AML-193 (cell line): ENCODE data around the gene ENO1.

ENCODE experiments used
- DNase-seq, 2 experiments: peaks; one replicate each; lab custom pipeline; 2025; lab: John Stamatoyannopoulos, UW

ENO1 gene

GRCh38 chr1:8870616-8871538, 7.6 kb downstream of the ENO1 start:
- DNase-seq: no peak

DNA sequence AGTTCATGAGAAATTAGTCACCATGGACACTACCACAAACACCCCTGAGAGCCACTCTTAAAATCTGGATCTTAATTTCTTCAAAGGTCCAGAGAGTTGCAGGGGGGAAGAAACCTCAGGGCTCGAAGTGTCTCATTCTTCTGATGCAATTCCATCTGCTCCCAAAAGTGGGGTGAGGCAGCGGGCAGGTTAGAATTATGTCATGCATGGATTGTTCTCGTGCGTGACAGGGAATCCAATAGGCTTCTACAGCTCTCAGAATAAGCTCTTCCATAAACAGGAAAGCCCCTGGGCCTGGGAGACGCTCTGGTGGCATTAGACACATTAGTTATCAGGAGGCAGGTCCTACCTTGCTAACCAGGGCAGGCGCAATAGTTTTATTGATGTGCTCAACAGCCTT, 8.4 kb downstream of the ENO1 start:
- no peak for DNase-seq

- no peak for DNase-seq
Measured at GRCh38 chr1:8867878-8868567, 10.5 kb downstream of the ENO1 start.

GRCh38 chr1:8866792-8867415, 11.6 kb downstream of the ENO1 start:
- no peak for DNase-seq

DNA sequence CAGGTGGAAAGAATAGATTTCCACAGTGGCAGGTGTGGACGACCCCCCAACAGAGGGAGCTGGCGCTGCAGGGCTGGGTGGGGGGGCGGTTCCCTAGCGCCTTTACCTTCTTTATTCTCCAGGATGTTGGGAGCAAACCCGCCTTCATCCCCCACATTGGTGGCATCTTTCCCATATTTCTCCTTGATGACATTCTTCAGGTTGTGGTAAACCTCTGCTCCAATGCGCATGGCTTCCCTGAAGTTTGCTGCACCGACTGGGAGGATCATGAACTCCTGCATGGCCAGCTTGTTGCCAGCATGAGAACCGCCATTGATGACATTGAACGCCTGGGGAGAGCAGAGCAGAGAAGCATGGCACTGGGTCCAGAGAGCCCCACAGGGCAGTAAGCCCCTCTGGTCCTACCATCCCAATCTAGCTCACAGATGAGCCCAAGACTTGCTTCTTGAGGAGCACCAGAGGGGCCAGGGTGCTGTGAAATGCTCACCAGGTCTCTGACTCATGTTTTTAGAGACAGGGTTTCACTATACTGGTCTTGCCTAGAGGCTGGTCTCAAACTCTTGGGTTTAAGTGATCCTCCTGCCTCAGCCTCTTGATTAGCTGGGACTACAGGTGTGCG, 12.2 kb downstream of the ENO1 start:
- no peak for DNase-seq

- no peak for DNase-seq
Measured at GRCh38 chr1:8864713-8865344, 13.7 kb downstream of the ENO1 start.

DNA sequence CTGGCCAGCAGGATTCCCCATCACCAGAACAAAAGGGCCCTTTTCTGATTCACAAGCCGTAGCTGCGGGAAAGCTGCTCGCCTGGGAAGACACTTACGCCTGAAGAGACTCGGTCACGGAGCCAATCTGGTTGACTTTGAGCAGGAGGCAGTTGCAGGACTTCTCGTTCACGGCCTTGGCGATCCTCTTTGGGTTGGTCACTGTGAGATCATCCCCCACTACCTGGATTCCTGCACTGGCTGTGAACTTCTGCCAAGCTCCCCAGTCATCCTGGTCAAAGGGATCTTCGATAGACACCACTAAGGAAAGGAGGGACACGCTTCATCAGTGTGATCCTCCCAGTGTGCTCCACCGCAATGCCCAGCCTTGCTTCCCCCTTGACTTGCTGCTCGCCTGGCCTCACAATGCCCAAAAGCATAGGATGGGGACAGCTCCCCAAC, 14.7 kb downstream of the ENO1 start:
- DNase-seq: no peak

GRCh38 chr1:8863138-8863537, 15.3 kb downstream of the ENO1 start:
- no peak for DNase-seq

DNA sequence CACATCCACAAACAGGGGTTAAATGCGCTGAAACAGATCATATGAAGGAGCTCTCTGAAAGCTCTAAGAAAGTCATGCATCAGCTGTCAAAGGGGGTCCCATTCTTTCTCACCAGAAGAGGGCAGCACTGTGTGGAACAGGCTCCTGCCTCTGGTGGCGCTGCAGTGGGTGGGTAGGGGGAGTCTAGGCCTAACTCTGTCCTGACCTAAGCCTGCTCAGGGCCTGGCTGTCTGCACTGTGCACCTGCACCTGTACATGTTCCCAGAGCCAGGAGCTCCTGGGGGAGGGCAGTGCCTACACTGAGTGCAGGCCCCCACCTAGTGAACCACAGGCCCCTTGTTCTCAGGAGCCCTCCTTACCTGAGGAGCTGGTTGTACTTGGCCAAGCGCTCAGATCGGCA, 16.0 kb downstream of the ENO1 start:
- DNase-seq: peak in 1 of 2 experiments; percentile 25

GRCh38 chr1:8860738-8861516, 17.6 kb downstream of the ENO1 start:
- no peak for DNase-seq

DNA sequence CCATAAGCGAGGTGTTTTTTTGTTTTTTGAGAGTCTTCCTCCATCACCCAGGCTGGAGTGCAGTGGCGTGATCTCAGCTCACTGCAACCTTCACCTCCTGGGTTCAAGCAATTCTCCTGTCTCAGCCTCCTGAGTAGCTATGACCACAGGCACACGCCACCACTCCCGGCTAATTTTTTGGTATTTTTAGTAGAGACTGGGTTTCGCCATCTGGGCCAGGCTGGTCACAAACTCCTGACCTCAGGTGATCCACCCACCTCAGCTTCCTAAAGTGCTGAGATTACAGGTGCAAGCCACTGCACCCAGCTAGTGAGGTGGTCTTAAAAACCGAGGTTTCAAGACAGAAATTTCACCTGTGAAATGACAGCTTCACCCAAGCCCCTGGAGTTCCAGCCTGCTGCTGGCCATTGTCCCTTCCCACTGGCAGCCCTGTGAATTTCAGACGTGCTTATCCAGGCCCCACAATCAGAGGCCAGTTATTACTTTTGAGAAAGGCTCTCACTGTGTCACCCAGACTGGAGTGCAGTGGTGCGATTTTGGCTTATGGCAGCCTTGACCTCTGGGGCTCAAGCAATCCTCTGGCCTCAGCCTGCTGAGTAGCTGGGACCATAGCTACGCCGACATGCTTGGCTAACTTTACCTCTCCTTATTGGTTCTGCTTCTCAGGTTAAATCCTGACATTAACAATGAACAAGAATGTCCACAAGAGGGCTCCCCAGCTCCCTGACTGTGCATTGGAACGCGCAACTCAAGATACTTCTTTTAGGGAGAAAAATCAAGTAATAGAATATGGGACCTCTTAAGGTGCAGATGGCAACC, 19.4 kb downstream of the ENO1 start:
- peak; percentile 64 to 65 for DNase-seq

DNA sequence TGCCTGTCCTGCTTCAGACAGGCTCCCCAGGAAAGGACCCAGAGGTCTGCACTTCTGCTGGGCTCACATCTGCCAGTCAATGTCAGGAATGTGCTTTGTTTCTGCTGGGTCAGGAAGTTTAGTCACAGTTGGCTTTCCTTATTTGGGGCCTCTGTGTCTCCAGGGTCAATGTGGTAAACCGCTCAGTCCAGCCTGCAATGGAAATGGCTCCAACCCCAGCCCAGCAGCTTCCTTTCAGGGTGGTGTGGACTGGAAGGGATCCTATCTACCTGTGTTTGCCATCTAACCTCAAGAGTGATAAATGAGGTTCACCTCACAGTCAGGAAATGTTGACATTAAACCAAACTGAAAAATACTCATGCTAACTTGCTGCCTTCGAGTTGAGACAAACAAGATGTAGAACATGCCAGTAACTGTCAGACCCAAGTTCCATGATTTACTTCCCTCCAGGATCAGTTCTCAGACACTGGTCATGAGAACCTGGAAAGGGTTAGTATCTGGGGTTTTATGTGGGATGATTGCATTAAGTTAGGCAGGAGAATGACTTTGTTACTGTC, 20.3 kb downstream of the ENO1 start:
- peak in 1 of 2 experiments; percentile 10 for DNase-seq

- DNase-seq: no peak
Measured at GRCh38 chr1:8856689-8857412, 21.6 kb downstream of the ENO1 start.

- no peak for DNase-seq
Measured at GRCh38 chr1:8854240-8854639, 24.2 kb downstream of the ENO1 start.

DNA sequence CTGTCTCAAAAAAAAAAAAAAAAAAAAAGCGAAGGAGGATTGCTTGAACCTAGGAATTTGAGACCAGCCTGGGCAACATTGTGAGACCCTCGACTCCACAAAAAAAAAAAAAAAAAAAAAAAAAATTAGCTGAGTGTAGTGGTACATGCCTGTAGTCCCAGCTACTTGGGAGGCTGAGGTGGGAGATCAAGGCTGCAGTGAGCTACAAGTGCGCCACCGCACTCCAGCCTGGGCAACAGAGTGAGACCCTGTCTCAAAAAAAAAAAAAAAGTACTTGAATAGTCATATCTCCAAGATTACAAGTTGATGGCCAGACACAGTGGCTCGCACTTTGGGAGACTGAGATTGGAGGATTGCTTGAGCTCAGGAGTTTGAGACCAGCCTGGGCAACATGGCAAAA, 27.4 kb downstream of the ENO1 start:
- DNase-seq: no peak

- DNase-seq: peak; percentile 66 to 67
Measured at GRCh38 chr1:8848663-8849386, 29.7 kb downstream of the ENO1 start.

DNA sequence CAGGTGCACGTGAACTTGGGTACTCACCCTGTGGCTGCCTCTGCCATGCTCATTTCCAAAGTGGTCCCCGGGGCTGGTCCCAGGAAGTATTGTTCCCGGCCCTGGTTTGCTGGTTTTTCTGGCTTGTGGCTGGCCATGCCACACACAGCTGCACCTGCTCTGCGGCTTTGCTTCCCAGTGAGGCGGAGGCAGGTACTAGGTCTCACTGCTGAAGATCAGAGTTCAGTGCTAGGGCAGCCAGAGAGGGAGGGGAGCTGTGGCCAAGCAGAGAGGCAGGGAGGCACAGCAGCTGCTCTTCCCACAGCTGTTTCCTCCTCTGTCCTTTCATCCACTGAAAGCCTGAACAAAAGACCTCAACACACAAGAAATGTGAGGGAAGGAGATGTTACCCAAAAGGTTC, 30.5 kb downstream of the ENO1 start:
- DNase-seq: no peak

- DNase-seq: no peak
Measured at GRCh38 chr1:8846263-8846662, 32.2 kb downstream of the ENO1 start.
